Pancreas (tissue), 10 donors: ENCODE results near the gene AUTS2. TPM values are rescaled to one million over a fixed set of nuclear protein-coding genes. Genes with fewer than 3 reads are reported as not detected.

Experiments used
- ATAC-seq, 4 donors: fragments of 200-7000 bp; cut with Tn5 transposase; one replicate each; pipeline versions ENCODE4 v1.8.0 to v1.9.1; 2020; ENCODE audit warnings: mild to moderate bottlenecking in 4 of 4, moderate library complexity in 4 of 4
- DNase-seq, 6 donors: peaks; one replicate each; pipeline ENCODE4 v3.0.0-alpha.2; 2020
- FAIRE-seq: peaks from 2 replicates; lab custom pipeline; 2012; peaks lifted over from hg19 to GRCh38; lab: Jason Lieb, UNC
- H3K27ac ChIP-seq, 4 donors: fragments of 200-600 bp; sonication (generic); 1 replicate in 3 of 4; 2 replicates in 1 of 4; pipeline versions ENCODE4 v1.5.0 to v1.8.0; 2020
- H3K27me3 ChIP-seq, 4 donors: fragments of 200-600 bp; one replicate each; pipeline ENCODE4 v1.8.0; 2021
- H3K36me3 ChIP-seq, 3 donors: fragments of 200-600 bp; sonication (generic) in 1 of 3; one replicate each; pipeline versions ENCODE4 v1.5.0 to v1.8.0; 2020 to 2021
- H3K4me1 ChIP-seq, 3 donors: fragments of 200-600 bp; one replicate each; pipeline ENCODE4 v1.8.0; 2021
- H3K4me3 ChIP-seq, 4 donors: fragments of 200-600 bp; sonication (generic) in 2 of 4; one replicate each; pipeline versions ENCODE4 v1.5.0 to v1.8.0; 2020 to 2021
- H3K9me3 ChIP-seq, 4 donors: fragments of 200-600 bp; one replicate each; pipeline ENCODE4 v1.8.0; 2021
- WGBS, 2 donors: extraction: QIAGEN DNeasy Blood & Tissue Kit; methylation state at CpG; one replicate each; pipeline ENCODE4 v1.1.7; 2013; 5-methylcytosine and 5-hydroxymethylcytosine counted together
- intact Hi-C, 3 donors: fragments of 100-400 bp; cut with DNase I; formaldehyde crosslinking; loops; one replicate each; pipeline versions ENCODE4 v1.11.1 to v1.14.2; 2022
- polyA plus RNA-seq, 2 donors: library from polyadenylated mRNA; stranded (reverse); fragments of 200-250 nt; gene quantifications; one replicate each; pipeline ENCODE4 v1.2.3, GENCODE V29; 2013
- total RNA-seq, 6 donors: library from RNA; stranded (reverse); fragmentation: NEBNext Ultra II Directional in 4 of 6; extraction: Animal tissue kit (Norgen Biotek cat#: 25700) in 4 of 6; gene quantifications; one replicate each; pipeline versions ENCODE4 v1.2.1 to v1.2.4, GENCODE V29; 2021 to 2023
- TF ChIP-seq, protein P1 (sequence below), 4 donors: fragments of 200-600 bp; sonication (generic) in 3 of 4; IDR thresholded peaks; one replicate each; pipeline versions ENCODE4 v1.5.0 to v1.8.0; 2021; ENCODE audit warnings: antibody characterized with exemption in 4 of 4
- donor health status: healthy with polysubstance abuse.
- donor health status: DM: no; HTN: no; CAD: no; lungs with moderate emphysema.
- donor health status: DM: no; HTN: no; CAD: no.
- donor health status: control.
- donor health status: control.
- donor health status: Bipolar disorder and iron deficiency.
- donor health status: DM: yes; HTN: yes; CAD: no.
- donor health status: DM: no; HTN: no; CAD: no.
- donor health status: DM: no; HTN: no; CAD: no.
- donor health status: DM: yes; HTN: yes; CAD: no.

Gene AUTS2
- total and polyA plus RNA-seq, 8 donors = 5.8 to 16.8 (median 9.9) TPM

DNA sequence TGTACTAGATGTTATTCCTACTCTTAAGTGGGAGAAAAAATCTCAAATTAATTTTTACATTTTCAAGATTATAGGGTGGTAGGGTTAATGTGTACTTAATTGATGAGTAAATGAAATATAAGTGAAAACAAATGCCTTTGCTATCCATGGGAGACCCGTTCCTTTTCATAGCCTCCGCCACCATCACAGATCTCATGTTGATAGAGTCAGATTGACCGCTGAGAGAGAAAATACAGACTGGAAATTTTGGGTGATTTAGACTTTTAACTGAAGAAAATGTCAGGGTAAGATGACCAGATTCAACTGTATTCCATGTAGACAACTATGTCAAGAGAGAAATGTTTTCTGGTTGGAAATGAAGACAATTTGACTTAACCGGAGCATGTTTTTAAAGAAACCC is 446.2 kb downstream of the AUTS2 start:
- H3K27ac ChIP-seq = no peak overlapping the region
- 76 to 91% methylated on average over 4 of the region's 4 CpGs for WGBS, 2 donors
- no peaks in the 10 kb centered on the region for H3K9me3 ChIP-seq
- intact Hi-C loops = no loop called here
- TF ChIP-seq, protein P1, sequence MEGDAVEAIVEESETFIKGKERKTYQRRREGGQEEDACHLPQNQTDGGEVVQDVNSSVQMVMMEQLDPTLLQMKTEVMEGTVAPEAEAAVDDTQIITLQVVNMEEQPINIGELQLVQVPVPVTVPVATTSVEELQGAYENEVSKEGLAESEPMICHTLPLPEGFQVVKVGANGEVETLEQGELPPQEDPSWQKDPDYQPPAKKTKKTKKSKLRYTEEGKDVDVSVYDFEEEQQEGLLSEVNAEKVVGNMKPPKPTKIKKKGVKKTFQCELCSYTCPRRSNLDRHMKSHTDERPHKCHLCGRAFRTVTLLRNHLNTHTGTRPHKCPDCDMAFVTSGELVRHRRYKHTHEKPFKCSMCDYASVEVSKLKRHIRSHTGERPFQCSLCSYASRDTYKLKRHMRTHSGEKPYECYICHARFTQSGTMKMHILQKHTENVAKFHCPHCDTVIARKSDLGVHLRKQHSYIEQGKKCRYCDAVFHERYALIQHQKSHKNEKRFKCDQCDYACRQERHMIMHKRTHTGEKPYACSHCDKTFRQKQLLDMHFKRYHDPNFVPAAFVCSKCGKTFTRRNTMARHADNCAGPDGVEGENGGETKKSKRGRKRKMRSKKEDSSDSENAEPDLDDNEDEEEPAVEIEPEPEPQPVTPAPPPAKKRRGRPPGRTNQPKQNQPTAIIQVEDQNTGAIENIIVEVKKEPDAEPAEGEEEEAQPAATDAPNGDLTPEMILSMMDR (IDR thresholded peaks at IDR 0.05) = no peak
- no peak overlapping the region for H3K4me3 ChIP-seq
- FAIRE-seq (no peak), ATAC-seq (no peak), DNase-seq (no peak)
- no peaks in the 10 kb centered on the region for H3K27me3 ChIP-seq
- H3K36me3 ChIP-seq = no peaks in the 10 kb centered on the region
- H3K4me1 ChIP-seq = no peaks in the 10 kb centered on the region

DNA sequence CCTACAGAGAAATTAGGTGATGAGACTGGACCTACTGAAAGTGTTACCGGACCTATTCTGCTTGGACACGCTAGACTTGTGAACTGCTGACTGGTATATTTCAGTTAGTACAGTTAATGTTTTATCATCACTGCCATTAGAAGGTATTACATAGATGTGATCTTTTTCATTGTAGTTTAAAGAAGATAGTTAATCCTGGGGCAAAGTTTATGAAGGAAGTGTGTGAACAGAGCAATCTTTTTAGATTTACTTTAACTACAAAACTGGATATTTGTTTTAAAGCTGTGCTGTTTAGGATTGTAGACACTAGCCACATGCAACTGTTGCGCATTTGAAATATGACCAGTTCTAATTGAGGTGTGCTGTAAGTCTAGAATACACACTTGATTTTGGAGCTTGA is 446.7 kb downstream of the AUTS2 start:
- TF ChIP-seq, protein P1 (IDR thresholded peaks at IDR 0.05) = no peak
- Histone ChIP-seq H3K27ac (no peak overlapping the region), H3K9me3 (no peaks in the 10 kb centered on the region), H3K36me3 (no peaks in the 10 kb centered on the region), H3K4me1 (no peaks in the 10 kb centered on the region), H3K27me3 (no peaks in the 10 kb centered on the region), H3K4me3 (no peak overlapping the region)
- WGBS, 2 donors = 92 to 93% methylated on average over 3 of the region's 3 CpGs
- FAIRE-seq = no peak
- no peak for ATAC-seq
- intact Hi-C loops = no loop called here
- DNase-seq = no peak

DNA sequence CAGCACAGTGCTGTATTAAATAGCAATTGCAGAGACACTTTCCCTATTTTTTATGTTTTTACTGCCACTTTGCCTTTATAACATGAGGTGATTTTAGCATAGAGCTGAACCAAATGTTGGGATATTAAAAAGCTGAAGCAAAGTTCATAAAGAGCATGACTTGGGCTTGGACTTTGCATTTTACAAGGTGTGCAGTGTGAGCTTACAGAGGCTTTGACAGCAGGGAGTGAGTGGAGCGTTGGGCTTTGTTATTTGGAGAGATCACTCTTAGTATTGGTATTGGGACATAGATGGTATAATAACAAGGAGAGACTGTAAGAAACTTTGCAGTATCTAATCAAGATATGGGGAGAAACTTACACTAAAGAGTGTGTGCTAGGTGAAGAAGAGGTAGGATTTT is 449.1 kb downstream of the AUTS2 start:
- ATAC-seq = no peak
- FAIRE-seq = no peak
- 77 to 89% methylated on average over 1 of the region's 1 CpG for WGBS, 2 donors
- TF ChIP-seq, protein P1 (IDR thresholded peaks at IDR 0.05) = no peak
- no peak for DNase-seq
- Histone ChIP-seq H3K9me3 (no peaks in the 10 kb centered on the region), H3K4me1 (no peaks in the 10 kb centered on the region), H3K36me3 (no peaks in the 10 kb centered on the region), H3K4me3 (no peak overlapping the region), H3K27me3 (no peaks in the 10 kb centered on the region), H3K27ac (no peak overlapping the region)
- intact Hi-C loops = no loop called here

DNA sequence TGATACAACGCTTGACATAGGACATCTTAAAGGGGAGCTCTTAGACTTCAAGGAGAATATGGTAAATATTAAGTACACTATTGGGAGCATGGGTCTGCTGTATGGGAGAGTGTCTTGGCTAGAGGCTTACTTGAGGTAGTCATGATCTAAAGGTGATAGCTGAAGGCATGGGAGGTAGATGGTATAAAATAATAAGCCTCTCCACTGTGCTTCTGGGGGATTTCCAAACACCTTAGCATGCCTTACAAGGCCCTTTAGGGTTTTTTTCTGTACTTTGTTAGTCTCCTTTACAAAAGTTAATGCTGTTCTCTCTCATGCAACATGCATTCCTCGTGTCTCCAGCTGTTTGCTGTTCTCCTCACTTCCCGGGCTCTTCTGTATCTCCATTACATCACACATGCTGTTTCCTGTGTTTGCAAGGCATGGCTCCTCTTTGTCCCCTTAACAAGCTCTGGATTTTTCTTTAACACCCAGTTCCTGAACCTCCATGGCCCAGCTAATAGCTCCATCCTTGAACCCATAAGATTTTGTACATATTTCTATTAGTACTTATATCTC is 449.7 kb downstream of the AUTS2 start:
- no peak overlapping the region for H3K27ac ChIP-seq
- FAIRE-seq = no peak
- H3K4me1 ChIP-seq = no peaks in the 10 kb centered on the region
- TF ChIP-seq, protein P1 (IDR thresholded peaks at IDR 0.05) = no peak
- no peaks in the 10 kb centered on the region for H3K27me3 ChIP-seq
- DNase-seq = no peak
- no peak for ATAC-seq
- no peaks in the 10 kb centered on the region for H3K9me3 ChIP-seq
- H3K36me3 ChIP-seq = no peaks in the 10 kb centered on the region
- intact Hi-C loops = no loop called here
- WGBS, 2 donors = 68 to 78% methylated on average over 3 of the region's 3 CpGs
- no peak overlapping the region for H3K4me3 ChIP-seq

DNA sequence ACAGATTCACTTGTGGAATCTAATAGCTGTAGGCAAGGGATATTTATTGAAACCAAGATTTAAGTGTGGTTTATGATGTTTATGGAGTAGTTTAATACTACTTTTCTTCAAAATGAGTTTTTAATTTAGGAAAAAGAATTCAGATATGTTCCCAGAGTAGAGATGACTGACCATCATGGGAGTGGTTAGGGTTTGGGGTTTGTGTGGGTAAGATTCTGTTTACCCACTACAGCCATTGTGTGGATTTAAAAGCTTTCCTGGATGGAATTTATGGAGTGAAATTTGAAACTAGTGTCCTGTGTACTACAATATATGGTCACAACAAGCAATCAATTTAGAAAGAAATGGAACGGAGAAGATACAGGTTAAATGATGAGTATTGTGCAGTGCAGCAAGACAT is 453.5 kb downstream of the AUTS2 start:
- FAIRE-seq (no peak), DNase-seq (no peak), ATAC-seq (no peak)
- Histone ChIP-seq H3K36me3 (no peaks in the 10 kb centered on the region), H3K27me3 (no peaks in the 10 kb centered on the region), H3K4me1 (no peaks in the 10 kb centered on the region), H3K27ac (no peak overlapping the region), H3K9me3 (no peaks in the 10 kb centered on the region), H3K4me3 (no peak overlapping the region)
- TF ChIP-seq, protein P1 (IDR thresholded peaks at IDR 0.05) = no peak
- 90 to 92% methylated on average over 1 of the region's 1 CpG for WGBS, 2 donors
- intact Hi-C loops = no loop called here
